Smooth muscle cell of the brain vasculature (primary cell): ENCODE results near the gene GRHL1.

Experiments used
- DNase-seq: peaks from one replicate; pipeline ENCODE4 v3.0.0-alpha.2; 2012; ENCODE audit warnings: low read depth, low spot score

Gene GRHL1

DNA sequence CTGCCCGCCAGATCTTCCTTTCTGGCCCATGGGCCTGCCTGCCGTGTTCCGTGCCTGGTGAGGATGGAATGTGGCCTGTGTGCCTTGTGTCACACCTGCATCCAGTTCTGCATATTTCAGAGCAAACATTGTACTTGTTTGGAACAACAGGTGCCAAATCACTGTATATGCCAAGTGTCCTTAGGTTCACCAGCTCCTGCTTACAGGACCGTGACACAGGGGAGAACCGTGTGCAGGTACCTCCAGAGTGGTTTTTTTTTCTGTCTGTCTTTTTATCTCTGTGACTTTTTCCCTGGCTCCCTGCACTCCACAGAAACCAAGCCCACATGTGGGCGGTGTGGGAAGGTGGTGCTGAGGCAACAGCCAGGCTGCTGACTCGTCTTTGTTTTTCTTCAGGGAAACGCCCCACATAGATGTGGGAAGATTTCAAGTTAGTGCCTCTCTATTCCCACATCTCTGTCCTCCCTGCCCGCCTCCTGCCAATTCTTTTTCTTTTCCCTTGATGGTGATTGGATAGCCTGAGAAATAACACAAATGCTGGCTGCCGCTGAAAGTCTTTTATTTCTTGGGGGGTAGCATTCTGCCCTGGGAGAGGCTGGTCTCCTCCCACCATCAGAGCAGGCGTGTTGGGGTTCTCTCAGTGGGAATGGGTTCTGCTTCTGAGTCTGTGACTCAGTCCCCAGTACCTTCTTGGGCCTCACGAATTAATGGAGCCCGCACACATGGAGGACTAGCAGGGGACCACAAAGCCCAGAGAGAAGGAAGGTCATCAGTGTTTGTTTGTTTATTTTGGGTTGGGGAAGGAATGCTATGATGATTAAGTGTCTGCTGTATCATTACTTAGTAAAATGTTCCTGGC is 21.4 kb downstream of the GRHL1 start:
- no peak for DNase-seq

GRCh38 chr2:9973690-9974089 is 22.2 kb downstream of the GRHL1 start:
- DNase-seq = no peak

- DNase-seq = peak; percentile 56
These were observed 22.9 kb downstream of the GRHL1 start for GRCh38 chr2:9974343-9974742.

GRCh38 chr2:9975328-9975727 is 23.8 kb downstream of the GRHL1 start:
- DNase-seq = no peak

- DNase-seq = peak; percentile 90
These were observed 24.4 kb downstream of the GRHL1 start for GRCh38 chr2:9975805-9976447.

DNA sequence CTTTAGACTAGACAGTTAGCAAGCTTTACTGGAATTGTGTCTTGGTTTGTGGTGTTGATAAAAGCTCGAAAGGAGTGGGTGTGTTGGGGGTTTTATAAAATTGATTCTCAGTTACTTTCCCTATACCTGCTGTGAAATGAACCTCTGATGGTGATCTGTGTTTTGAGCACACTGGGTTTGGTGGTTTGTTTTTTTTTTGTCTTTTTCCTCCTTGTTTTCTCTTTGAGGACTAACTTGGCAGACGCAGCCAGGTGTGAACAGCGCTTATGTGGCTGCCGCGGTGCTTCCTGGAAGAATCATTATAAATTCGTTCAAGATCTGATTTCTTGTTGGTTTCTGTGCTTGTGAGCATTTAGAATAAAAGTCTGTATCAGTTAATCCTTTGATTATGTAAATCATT is 28.5 kb downstream of the GRHL1 start:
- DNase-seq = no peak

GRCh38 chr2:9980520-9980919 is 29.0 kb downstream of the GRHL1 start:
- DNase-seq = no peak

DNA sequence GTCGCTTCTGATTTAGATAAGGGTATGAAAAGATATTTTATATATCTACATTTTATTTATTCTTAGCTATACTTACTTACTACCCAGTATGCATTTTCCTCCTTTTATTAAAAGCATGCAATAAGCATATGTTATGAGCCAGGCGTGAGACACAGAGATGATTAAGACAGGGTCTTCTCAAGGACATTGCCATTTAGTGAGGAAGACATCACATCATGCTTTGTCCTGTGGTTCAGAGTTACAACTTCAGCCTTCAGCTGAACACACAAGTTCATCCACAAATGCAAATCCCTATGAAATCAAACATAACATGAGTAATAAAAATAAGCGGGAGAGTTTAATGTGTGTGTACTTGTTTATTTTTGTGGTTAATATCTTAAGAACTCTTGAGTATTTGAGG is 30.2 kb downstream of the GRHL1 start:
- DNase-seq = no peak

DNA sequence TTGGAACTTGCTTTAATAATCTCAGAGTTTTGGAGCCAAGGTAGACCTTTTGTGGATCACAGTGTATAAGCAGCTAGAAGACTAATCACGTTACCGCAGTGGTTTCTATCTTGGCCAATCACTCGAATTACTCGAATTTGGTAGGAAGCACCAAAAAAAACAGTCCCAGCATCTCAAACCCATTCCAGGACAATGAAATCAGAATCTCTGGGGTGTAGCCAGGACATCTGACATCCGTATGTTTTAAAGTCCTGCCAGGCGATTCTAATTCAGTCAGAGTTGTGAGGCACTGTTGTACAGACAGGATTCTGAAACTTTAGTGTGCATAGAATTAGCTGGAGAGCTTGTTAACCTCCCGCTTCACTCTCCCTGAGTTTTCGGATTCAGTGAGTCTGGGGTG is 30.8 kb downstream of the GRHL1 start:
- DNase-seq = no peak

DNA sequence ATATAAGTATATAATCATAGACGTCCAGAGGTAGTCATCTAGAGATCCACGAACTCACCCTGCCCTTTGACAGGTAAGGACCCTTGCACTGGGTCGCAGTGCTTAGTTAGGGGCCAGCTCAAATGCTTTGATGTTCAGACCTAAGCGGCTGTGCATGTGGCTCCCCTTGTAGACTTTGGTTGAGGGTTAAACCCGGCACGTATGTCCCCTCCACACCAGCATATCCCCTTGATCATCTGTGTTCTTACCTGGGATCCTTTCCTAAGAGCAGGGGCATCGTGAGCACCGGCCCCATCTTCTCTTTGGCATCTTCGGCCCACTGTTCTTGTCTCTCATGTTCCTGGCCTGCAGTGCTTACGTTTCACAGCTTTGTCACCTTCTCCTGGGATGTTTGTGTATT is 31.4 kb downstream of the GRHL1 start:
- no peak for DNase-seq

GRCh38 chr2:9983401-9984216 is 32.1 kb downstream of the GRHL1 start:
- no peak for DNase-seq

- DNase-seq = no peak
These were observed 32.8 kb downstream of the GRHL1 start for GRCh38 chr2:9984217-9984739.

DNA sequence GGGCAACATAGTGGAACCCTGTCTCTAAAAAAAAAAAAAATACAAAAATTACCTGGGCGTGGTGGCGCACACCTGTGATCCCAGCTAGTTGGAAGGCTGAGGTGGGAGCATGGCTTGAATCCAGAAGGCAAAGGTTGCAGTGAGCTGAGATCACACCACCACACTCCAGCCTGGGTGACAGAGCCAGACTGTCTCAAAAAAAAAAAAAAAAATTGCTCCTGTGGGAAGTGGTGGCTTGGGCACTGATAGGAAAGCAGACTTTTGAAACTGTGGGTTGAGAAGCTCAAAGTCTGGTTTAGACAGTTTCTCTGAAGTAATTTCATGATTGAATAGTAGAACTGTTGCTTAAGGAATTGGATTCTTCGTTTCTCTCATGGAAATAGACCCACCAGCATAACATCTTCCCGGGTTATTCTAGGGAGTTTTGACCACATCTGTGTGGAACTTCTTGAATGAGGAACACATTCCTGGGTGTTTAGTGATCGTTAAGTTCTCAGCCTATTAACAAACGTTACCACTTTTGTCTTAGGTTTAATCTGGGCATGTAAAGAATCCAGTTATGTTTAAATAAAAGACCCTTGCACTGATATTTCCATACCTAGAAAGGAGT is 33.5 kb downstream of the GRHL1 start:
- DNase-seq = no peak

GRCh38 chr2:9985531-9986328 is 34.2 kb downstream of the GRHL1 start:
- DNase-seq = no peak

DNA sequence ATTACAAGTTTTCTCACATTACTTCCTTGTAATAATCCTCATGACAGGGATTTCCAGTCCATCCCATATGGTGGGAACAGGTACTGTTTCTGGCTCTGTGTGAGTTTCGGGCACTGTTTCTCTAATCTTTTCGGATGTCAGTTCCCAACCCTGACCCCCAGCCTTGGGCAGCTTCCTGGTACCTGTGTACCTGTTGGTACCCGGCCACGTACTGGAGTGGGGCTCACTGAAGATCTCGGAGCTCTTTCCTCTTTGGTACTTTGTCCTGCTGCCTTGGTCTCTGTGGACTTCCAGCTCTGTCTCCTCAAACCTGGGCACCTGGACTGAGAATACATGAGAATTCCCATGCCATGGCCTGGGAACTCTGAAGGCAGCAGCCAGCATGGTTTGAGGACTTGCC is 36.8 kb downstream of the GRHL1 start:
- DNase-seq = no peak

DNA sequence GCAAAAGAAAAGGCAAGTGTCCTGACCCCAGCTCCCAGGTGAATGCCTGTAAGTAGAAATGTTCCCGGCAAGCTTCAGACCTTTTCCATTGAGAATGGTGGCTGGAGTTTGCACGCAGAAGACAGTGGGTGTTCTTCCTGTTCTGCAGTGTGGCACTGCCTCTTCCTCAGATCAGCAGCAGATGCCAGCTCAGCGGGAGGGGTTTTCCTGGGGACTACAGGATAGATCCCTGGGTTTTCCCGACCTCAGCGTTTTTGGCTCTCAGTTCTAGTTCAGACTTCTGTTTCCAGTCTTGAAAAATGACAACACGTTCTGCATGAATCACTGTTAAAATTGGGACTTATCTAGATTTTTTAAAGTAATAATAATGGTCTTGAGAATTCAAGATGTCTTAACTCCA is 39.2 kb downstream of the GRHL1 start:
- peak; percentile 74 for DNase-seq

DNA sequence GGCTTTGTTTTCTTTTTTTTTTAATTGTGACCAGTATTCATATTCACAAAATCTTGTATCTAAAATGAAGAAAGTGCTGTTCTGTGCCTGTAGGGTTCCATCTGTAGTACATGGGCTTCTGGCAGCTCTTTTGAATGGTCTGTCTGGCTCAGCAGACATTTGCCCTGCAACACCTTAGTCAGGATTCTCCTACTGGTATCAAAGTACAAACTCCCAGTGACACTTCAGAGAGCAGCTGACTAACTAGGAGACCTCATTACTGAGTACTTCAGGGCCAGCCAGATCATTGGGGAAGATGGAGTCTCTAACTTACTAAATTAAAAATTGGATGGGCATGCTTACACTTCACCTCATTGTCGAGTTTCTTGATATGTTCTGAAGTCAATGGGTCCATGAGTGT is 39.7 kb downstream of the GRHL1 start:
- no peak for DNase-seq

DNA sequence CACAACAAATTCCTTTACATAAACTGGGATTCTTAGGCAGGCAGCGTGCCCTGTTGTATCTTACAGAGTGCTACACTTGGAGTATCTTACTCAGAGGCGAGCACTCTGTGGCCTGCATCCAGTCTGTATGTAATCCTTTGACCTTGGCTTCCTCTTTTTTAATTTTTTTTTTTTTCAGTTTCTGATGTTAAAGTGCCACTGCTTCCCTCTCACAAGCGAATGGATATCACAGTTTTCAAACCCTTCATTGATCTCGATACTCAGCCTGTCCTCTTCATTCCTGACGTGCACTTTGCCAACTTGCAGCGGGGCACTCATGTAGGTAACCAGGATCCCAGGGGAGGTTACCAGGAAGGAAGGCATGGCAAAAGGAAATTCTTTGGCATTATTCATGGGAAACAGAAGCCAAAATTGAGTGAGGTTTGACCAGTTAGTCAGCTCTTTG is 40.4 kb downstream of the GRHL1 start:
- DNase-seq = no peak

- no peak for DNase-seq
These were observed 41.1 kb downstream of the GRHL1 start for GRCh38 chr2:9992427-9993187.
